Subcutaneous abdominal adipose tissue (tissue), 5 donors: ENCODE results near the gene MLPH.
A peak's percentile ranks its signal among the peaks of the same experiment; 100 is the strongest.

Experiments
- H3K27ac ChIP-seq: one replicate; pipeline ENCODE4 v1.7.0; 2013; ENCODE audit warnings: low read depth, mild to moderate bottlenecking, inconsistent platforms, low read length, moderate library complexity
- H3K27me3 ChIP-seq, 5 donors: one replicate each; pipeline ENCODE4 v1.7.0; 2013; ENCODE audit warnings: low read length in 5 of 5, inconsistent platforms in 1 of 5; ENCODE audit not compliant: control insufficient read depth in 5 of 5, insufficient read depth in 4 of 5
- H3K36me3 ChIP-seq, 5 donors: one replicate each; pipeline ENCODE4 v1.7.0; 2013; ENCODE audit warnings: low read length in 5 of 5; ENCODE audit not compliant: control insufficient read depth in 5 of 5, insufficient read depth in 5 of 5
- H3K4me1 ChIP-seq, 5 donors: one replicate each; pipeline ENCODE4 v1.7.0; 2013; ENCODE audit warnings: low read length in 5 of 5, mild to moderate bottlenecking in 3 of 5, moderate library complexity in 1 of 5; ENCODE audit not compliant: control insufficient read depth in 5 of 5, insufficient read depth in 5 of 5
- H3K4me3 ChIP-seq, 5 donors: one replicate each; pipeline ENCODE4 v1.7.0; 2013; ENCODE audit warnings: low read length in 5 of 5, low read depth in 1 of 5
- H3K9ac ChIP-seq, 5 donors: one replicate each; pipeline ENCODE4 v1.7.0; 2013; ENCODE audit warnings: low read length in 5 of 5, mild to moderate bottlenecking in 4 of 5, moderate library complexity in 3 of 5
- H3K9me3 ChIP-seq, 5 donors: one replicate each; pipeline ENCODE4 v1.7.0; 2013; ENCODE audit warnings: low read length in 5 of 5; ENCODE audit not compliant: control insufficient read depth in 5 of 5
- donor health status: healthy.
- donor health status: healthy.
- donor health status: healthy.
- donor health status: healthy.
- donor health status: healthy.

MLPH gene

DNA sequence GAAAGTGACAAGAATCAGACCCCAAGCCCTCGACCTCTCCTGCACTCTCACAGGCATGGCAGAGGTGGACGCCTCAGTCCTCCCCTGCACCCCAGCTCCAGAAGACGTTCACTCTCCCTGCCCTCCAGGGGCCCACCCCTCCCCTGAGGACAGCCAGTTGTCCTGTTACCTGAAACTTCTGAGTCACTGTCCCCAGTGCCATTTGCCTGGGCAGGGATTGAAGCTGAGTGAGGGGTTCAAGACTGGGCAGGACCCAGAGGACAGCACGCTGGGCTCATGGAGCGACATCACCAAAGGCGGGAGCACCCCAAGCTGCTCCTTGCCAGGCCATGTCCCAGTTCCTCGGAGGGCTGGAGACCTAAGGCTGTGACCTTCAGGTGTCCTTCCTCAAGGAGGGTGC lies 38.9 kb upstream of the MLPH start:
- no peak overlapping the region for H3K9ac ChIP-seq
- no peak overlapping the region for H3K27ac ChIP-seq
- no peaks in the 10 kb centered on the region for H3K36me3 ChIP-seq
- peaks cover 4 to 27% (median 21%) of the 10 kb centered on the region in 5 donors for H3K4me1 ChIP-seq
- H3K4me3 ChIP-seq = no peak overlapping the region
- no peaks in the 10 kb centered on the region for H3K9me3 ChIP-seq
- H3K27me3 ChIP-seq = peaks cover 0 to 28% (median 13%) of the 10 kb centered on the region in 5 donors

DNA sequence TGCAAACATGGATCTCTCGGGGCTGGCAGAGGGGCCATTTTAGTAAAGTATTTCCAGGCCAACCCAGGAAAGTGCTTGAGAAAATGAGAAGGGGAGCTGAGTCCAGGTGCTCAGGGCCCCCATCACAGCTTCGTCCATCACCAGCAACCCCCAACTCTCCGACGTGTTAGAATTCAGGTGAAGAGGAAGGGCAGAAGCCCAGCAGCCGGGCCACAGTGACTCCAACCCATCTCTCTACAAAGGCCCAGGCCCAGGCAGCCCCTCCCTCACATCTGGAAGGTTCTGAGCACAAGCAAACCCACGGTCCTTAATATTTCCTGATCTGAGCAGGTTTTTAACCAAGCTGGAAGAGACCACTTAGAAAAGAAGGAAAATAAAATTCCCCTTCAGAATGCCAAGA lies 38.4 kb upstream of the MLPH start:
- Histone ChIP-seq H3K4me3 (no peak overlapping the region), H3K27me3 (peaks cover 0 to 30% (median 15%) of the 10 kb centered on the region in 5 donors), H3K27ac (no peak overlapping the region), H3K4me1 (peaks cover 4 to 27% (median 21%) of the 10 kb centered on the region in 5 donors), H3K9ac (no peak overlapping the region), H3K9me3 (no peaks in the 10 kb centered on the region), H3K36me3 (no peaks in the 10 kb centered on the region)

DNA sequence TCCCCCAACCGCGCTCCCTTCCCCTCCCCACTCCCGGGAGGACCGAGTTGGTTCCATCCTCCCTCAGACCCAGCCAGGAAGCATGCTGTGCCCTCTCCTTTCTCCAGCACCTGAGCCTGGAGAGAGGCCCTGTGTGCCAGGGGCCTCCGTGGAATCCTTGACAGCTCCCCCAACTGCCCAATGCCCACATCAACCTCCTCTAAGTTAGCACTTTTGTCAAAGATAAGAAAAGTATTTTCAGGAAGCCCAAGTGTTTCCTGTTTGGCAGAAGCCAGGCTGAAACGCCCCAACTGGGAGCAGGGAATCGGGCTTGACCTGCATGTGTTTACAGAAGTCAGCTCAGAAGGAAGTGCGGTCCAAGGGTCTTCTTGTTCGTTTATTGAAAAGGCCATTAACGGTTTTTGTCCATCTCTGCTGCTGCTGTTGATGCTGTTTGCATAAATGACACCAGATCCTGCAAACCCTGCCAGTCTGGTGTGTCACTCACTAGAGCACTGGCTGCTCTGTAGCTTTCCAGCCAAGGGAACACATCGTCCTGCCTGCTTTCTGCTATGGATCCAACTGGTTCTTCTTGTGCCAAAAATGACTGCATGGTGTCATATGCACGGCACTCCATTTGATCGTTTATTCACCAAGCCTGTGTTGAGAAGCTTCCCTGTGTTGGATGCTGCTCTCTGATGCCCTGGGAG lies 37.7 kb upstream of the MLPH start:
- Histone ChIP-seq H3K36me3 (no peaks in the 10 kb centered on the region), H3K4me1 (peaks cover 4 to 27% (median 21%) of the 10 kb centered on the region in 5 donors), H3K9me3 (no peaks in the 10 kb centered on the region), H3K27ac (no peak overlapping the region), H3K27me3 (peaks cover 0 to 30% (median 15%) of the 10 kb centered on the region in 5 donors), H3K9ac (no peak overlapping the region), H3K4me3 (peak overlapping the region in 1 of 5 donors; percentile 14)

DNA sequence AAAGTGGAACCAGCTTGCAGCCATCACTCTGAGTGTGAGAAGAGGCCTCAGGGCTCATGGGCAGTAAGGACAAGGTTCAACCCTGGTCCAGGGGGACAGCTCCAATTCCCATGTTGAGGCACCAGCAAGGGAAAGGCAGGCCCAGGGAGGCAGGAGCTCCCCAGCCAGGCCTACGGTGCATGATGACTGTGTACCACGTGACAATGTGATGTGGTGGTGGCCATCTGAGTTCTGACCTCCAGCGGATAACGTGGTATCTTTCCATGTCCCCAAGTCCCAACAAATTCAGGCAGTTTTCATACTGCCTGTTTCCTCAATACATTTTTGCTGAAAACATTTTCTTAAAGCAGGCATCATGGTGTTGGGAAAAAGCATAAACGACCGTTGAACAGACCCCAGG lies 36.9 kb upstream of the MLPH start:
- no peaks in the 10 kb centered on the region for H3K9me3 ChIP-seq
- H3K27me3 ChIP-seq = peaks cover 0 to 30% (median 15%) of the 10 kb centered on the region in 5 donors
- no peaks in the 10 kb centered on the region for H3K36me3 ChIP-seq
- H3K4me3 ChIP-seq = no peak overlapping the region
- peaks cover 4 to 27% (median 21%) of the 10 kb centered on the region in 5 donors for H3K4me1 ChIP-seq
- H3K9ac ChIP-seq = no peak overlapping the region
- H3K27ac ChIP-seq = no peak overlapping the region

DNA sequence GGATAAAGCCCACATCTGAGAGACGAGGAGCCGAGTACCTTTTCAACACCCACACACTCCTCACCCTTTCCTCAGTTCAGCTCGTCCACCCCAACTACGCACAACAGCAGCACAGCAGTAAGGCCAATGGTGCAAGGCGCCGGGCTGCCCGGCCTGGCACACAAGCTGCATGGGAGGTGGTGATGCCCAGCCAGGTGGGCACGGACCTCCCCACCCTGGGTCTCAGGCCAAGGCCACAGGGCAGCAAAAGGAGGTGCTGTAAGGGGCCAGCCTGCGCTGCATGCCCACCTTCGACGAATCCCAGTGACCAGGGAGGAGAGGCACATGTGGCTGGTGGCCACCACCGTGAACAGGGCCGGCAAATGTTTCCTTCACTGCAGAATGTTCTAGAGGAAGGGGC lies 36.5 kb upstream of the MLPH start:
- H3K27ac ChIP-seq = no peak overlapping the region

DNA sequence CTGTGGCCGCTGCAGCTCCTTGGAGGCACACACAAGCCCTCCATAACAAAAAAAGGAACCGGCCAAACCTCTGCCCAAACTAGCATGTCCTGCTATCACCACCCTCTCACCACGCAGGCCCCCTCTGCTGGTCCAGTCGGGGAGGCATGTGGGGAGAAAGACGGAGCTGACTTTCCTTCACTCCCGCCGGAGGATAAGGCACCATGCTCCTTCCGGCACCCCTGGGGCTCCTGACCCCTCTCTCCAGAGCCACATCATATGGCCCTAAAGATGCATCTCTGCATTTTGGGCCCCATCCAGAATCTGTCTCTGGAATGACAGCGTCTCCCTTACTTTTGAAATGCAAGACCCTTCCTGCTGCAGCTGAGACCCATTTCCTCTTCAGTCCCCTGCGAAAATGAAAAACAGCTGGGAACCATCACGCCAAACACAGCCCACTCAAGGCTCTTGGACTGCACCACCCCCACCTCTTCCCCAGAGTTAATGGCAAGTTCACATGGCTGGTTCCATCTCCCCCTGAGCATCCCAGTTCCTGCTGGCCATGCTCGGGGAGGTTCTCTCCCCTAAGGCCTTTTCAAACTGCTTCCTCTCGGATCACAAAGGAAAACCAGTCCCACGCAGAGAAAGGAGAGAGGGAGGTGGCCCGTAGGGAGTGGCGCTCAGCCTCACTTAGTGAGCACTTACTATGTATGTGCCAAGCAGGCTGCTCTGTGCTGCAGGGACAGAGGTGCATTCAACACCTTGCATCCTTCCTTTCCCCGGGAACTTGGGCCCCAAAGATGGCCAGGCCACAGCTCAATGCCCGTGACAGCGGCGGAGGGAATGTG lies 35.2 kb upstream of the MLPH start:
- Histone ChIP-seq H3K36me3 (no peaks in the 10 kb centered on the region), H3K4me1 (peaks cover 4 to 27% (median 21%) of the 10 kb centered on the region in 5 donors), H3K4me3 (peak overlapping the region in 1 of 5 donors; percentile 23), H3K27me3 (peaks cover 0 to 30% (median 15%) of the 10 kb centered on the region in 5 donors), H3K9me3 (no peaks in the 10 kb centered on the region), H3K9ac (no peak overlapping the region), H3K27ac (no peak overlapping the region)

More for the DNA sequence above, 36.5 kb upstream of the MLPH start:
- Histone ChIP-seq H3K9ac (no peak overlapping the region), H3K4me1 (peaks cover 4 to 27% (median 21%) of the 10 kb centered on the region in 5 donors), H3K9me3 (no peaks in the 10 kb centered on the region), H3K36me3 (no peaks in the 10 kb centered on the region), H3K4me3 (no peak overlapping the region), H3K27me3 (peaks cover 0 to 30% (median 15%) of the 10 kb centered on the region in 5 donors)

DNA sequence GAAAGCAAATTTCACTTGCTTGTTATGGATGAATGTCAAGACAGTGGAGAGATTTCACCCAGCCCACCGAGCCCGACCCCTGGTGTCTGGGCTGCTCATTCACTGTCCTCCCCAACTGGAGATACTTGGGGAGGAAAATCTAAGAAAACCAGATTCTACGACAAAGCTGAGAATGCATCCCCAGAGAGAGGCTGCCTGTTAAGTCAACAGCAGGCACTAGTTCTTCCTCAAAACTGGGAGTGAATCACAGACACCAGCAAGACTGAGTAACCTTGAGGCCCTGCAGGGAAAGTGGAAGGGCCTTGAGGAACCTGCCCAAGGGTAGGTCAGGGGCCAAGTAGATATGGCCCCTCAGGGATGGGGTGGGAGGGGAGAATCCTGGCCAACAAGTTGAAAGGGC lies 34.2 kb upstream of the MLPH start:
- H3K9ac ChIP-seq = no peak overlapping the region
- H3K4me3 ChIP-seq = no peak overlapping the region
- H3K36me3 ChIP-seq = no peaks in the 10 kb centered on the region
- peaks cover 4 to 27% (median 21%) of the 10 kb centered on the region in 5 donors for H3K4me1 ChIP-seq
- H3K27ac ChIP-seq = no peak overlapping the region
- H3K9me3 ChIP-seq = no peaks in the 10 kb centered on the region
- H3K27me3 ChIP-seq = peaks cover 0 to 32% (median 15%) of the 10 kb centered on the region in 5 donors

DNA sequence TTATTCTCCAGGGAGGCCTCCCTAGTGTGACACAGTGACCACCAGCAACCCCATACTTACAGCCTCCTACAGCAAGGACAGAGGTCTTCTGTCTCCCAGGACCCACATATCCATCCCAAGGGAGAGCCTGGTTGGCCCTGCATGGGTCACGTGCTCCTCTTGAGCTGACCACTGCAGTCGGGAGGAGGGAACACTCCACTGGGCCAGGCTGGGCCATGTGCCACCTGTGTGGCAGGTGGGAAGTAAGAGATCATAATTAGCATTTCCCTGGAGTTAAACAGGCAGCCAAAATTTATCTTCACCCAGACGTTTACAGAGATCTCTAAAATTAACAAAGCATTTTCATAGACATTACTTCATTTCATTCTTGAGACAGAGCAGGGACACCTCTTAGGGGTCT lies 33.4 kb upstream of the MLPH start:
- Histone ChIP-seq H3K9me3 (no peaks in the 10 kb centered on the region), H3K4me1 (peaks cover 4 to 27% (median 21%) of the 10 kb centered on the region in 5 donors), H3K4me3 (no peak overlapping the region), H3K27ac (no peak overlapping the region), H3K27me3 (peaks cover 0 to 29% (median 15%) of the 10 kb centered on the region in 5 donors), H3K9ac (no peak overlapping the region), H3K36me3 (no peaks in the 10 kb centered on the region)

DNA sequence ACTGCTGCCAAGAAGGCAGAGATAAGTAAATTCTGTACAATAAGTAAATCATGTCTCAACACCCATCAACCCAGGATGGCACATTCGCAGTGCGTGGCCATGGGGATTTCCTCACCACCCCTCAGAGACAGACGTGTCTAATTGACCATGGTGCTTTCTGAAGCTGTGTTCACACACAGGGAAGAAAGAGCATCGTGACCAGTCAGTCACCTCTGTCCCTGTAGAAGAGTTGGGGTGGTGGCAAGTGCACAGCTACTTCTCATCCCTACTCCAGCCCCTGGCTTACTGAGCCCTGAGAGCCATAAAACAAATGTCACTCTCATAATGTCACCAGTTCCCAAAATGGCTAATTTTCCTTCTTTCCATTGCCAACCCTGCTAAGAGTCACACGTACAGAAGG lies 31.3 kb upstream of the MLPH start:
- Histone ChIP-seq H3K4me1 (peaks cover 2 to 8% (median 7%) of the 10 kb centered on the region in 5 donors), H3K27me3 (peaks cover 0 to 19% (median 11%) of the 10 kb centered on the region in 5 donors), H3K27ac (no peak overlapping the region), H3K4me3 (no peak overlapping the region), H3K9ac (no peak overlapping the region), H3K9me3 (no peaks in the 10 kb centered on the region), H3K36me3 (no peaks in the 10 kb centered on the region)
